ENCODE data around the gene ACTBL2.

ACTBL2 gene

DNA sequence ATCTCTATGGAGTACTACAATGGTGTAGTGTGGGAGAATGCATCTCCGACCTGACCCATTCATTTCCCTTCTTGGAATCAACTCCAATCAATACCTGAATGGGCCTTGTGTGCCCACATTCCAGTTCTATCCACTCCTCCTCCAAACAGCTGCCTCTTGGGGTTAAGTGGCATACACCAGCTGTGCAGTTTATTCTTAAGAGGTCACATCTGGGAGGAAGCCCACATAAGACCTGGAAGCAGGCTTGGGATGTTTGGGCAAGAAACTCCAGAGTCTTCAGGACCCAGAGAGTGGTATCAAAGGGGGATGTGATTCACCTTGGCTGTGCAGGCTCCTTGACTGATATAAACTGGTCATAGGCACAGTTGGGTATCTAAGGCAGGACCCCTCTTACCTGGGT is 46.0 kb downstream of the ACTBL2 start:
- POLR2A ChIA-PET = no interaction called here
- CTCF ChIA-PET = no interaction called here
- no peak for DNase-seq (ENCODE audit: extremely low spot score)
- TF ChIP-seq SP1 (IDR thresholded peaks at IDR 0.05) = no peak
- no peak for TF ChIP-seq CTBP1 (IDR thresholded peaks at IDR 0.05; ENCODE audit: borderline replicate concordance)
- TF ChIP-seq BHLHE40 (IDR thresholded peaks at IDR 0.05; ENCODE audit: borderline replicate concordance) = no peak
- TF ChIP-seq SUZ12 (IDR thresholded peaks at IDR 0.05) = no peak

DNA sequence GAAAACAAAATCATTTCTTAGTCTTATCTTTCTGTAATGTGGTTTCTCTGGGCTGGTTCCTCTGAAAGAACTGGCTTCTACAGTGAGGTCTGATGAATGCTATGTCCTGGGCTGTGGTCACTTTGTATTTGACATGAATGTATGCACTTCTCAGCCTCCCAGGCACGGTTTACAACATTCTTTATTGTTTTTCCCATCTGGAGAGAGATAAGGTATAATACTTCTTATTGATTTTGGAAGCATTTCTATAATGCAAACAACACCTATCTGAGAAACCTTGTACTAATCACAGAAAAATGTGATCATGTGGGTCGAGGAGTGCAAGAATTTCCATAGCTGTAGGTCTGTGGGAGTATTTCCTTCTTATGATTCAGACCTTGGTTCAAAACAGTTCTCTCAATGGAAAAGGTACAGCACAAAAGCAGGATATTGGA is 46.9 kb downstream of the ACTBL2 start:
- TF ChIP-seq FOXK2 (IDR thresholded peaks at IDR 0.05) (no peak), LEF1 (IDR thresholded peaks at IDR 0.05; ENCODE audit: borderline replicate concordance) (no peak), ARNT (IDR thresholded peaks at IDR 0.05) (no peak), ZNF384 (IDR thresholded peaks at IDR 0.05) (no peak), NFRKB (IDR thresholded peaks at IDR 0.05) (no peak), ELF4 (IDR thresholded peaks at IDR 0.05) (no peak), PKNOX1 (IDR thresholded peaks at IDR 0.05) (no peak), L3MBTL2 (conservative IDR thresholded peaks at IDR 0.05) (no peak), SP1 (IDR thresholded peaks at IDR 0.05) (no peak)
- POLR2A ChIA-PET = no interaction called here
- no peak for DNase-seq (ENCODE audit: extremely low spot score)
- CTCF ChIA-PET = no interaction called here

- CTCF ChIA-PET = interaction anchor here (0.6 kb wide), 1 partner anchor 597 kb away, joined by 3 read pairs; no protein-coding TSS in a partner anchor
- POLR2A ChIA-PET = no interaction called here
- no peak for TF ChIP-seq FOXM1 (IDR thresholded peaks at IDR 0.05; ENCODE audit: borderline replicate concordance)
- TF ChIP-seq ARNT (IDR thresholded peaks at IDR 0.05) = no peak
- no peak for TF ChIP-seq HDGF (IDR thresholded peaks at IDR 0.05; ENCODE audit: borderline replicate concordance)
- TF ChIP-seq CTBP1 (IDR thresholded peaks at IDR 0.05; ENCODE audit: borderline replicate concordance) = no peak
- TF ChIP-seq FOXK2 (IDR thresholded peaks at IDR 0.05) = no peak
- no peak for TF ChIP-seq ZNF384 (IDR thresholded peaks at IDR 0.05)
- no peak for TF ChIP-seq SUZ12 (IDR thresholded peaks at IDR 0.05)
- TF ChIP-seq NFRKB (IDR thresholded peaks at IDR 0.05) = no peak
- no peak for TF ChIP-seq FOXA1 (IDR thresholded peaks at IDR 0.05)
- TF ChIP-seq BHLHE40 (IDR thresholded peaks at IDR 0.05; ENCODE audit: borderline replicate concordance) = no peak
- TF ChIP-seq TARDBP (IDR thresholded peaks at IDR 0.05) = no peak
- TF ChIP-seq L3MBTL2 (conservative IDR thresholded peaks at IDR 0.05) = no peak
- TF ChIP-seq PKNOX1 (IDR thresholded peaks at IDR 0.05) = no peak
- no peak for TF ChIP-seq ELF4 (IDR thresholded peaks at IDR 0.05)
- DNase-seq (ENCODE audit: extremely low spot score) = no peak
Measured at GRCh38 chr5:57434683-57435082, 47.9 kb downstream of the ACTBL2 start.

DNA sequence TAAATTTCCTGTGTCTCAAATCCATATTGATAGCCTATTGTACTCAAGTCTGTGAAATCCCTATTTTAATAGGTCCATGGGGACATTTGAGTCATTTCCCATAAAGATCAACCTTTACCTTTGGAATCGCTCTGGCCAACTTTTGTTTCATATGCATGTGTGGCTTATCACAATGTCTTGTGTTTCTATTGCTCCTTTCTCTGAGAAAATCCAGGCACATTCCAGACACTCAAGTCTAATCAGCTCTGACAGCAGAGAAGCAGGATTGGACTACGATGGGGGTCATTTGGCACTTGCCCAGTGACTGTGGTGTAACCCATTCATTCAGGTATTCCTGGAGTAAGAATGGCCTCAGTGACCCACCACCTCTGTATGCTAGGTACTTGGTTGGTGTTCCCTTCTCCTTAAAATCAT is 48.4 kb downstream of the ACTBL2 start:
- DNase-seq (ENCODE audit: extremely low spot score) = no peak
- ChIA-PET POLR2A (no interaction called here), CTCF (interaction anchor here (0.6 kb wide), 1 partner anchor 596 kb away, joined by 3 read pairs; no protein-coding TSS in a partner anchor)
- TF ChIP-seq TARDBP (IDR thresholded peaks at IDR 0.05) (no peak), L3MBTL2 (conservative IDR thresholded peaks at IDR 0.05) (no peak), SUZ12 (IDR thresholded peaks at IDR 0.05) (no peak), FOXK2 (IDR thresholded peaks at IDR 0.05) (no peak)

- no peak for TF ChIP-seq CTBP1 (IDR thresholded peaks at IDR 0.05; ENCODE audit: borderline replicate concordance)
- TF ChIP-seq NFRKB (IDR thresholded peaks at IDR 0.05) = no peak
- no peak for TF ChIP-seq FOXM1 (IDR thresholded peaks at IDR 0.05; ENCODE audit: borderline replicate concordance)
- no peak for TF ChIP-seq ELF4 (IDR thresholded peaks at IDR 0.05)
- TF ChIP-seq ARNT (IDR thresholded peaks at IDR 0.05) = no peak
- no peak for TF ChIP-seq FOXA1 (IDR thresholded peaks at IDR 0.05)
- no peak for TF ChIP-seq ZNF384 (IDR thresholded peaks at IDR 0.05)
- no peak for TF ChIP-seq BHLHE40 (IDR thresholded peaks at IDR 0.05; ENCODE audit: borderline replicate concordance)
- no peak for TF ChIP-seq PKNOX1 (IDR thresholded peaks at IDR 0.05)
- no peak for TF ChIP-seq FOXK2 (IDR thresholded peaks at IDR 0.05)
- no peak for TF ChIP-seq TARDBP (IDR thresholded peaks at IDR 0.05)
- no peak for TF ChIP-seq L3MBTL2 (conservative IDR thresholded peaks at IDR 0.05)
- TF ChIP-seq LEF1 (IDR thresholded peaks at IDR 0.05; ENCODE audit: borderline replicate concordance) = no peak
- no peak for TF ChIP-seq SUZ12 (IDR thresholded peaks at IDR 0.05)
- TF ChIP-seq HDGF (IDR thresholded peaks at IDR 0.05; ENCODE audit: borderline replicate concordance) = no peak
- TF ChIP-seq SP1 (IDR thresholded peaks at IDR 0.05) = no peak
- ChIA-PET CTCF (no interaction called here), POLR2A (no interaction called here)
- no peak for DNase-seq (ENCODE audit: extremely low spot score)
Measured at GRCh38 chr5:57432876-57433275, 49.7 kb downstream of the ACTBL2 start.

DNA sequence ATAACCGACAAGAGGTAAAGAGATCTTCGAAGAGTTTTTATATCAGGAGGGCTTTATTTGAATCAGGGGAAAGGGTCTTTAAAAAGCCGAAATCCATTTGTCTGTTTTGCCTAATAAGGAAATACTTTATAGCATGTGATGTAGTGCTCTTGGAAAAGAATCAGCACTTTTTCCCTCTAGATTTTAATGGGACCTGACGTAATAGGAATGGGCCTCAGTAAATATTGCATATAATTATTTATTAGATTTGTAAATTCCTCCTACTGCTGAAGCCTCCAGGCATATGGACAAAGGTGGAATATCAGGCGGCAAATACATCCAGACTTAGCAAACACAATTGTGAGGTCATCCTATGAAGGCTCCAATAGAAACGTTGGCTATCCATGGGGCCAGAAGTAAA is 50.9 kb downstream of the ACTBL2 start:
- POLR2A ChIA-PET = no interaction called here
- CTCF ChIA-PET = no interaction called here
- DNase-seq (ENCODE audit: extremely low spot score) = no peak
- no peak for TF ChIP-seq PKNOX1 (IDR thresholded peaks at IDR 0.05)
- TF ChIP-seq ZNF384 (IDR thresholded peaks at IDR 0.05) = no peak
